H1 (cell line): ENCODE data around the gene SNX7. TPM values are rescaled to one million over a fixed set of nuclear protein-coding genes. Genes with fewer than 3 reads are reported as not detected.

Experiments used
- CTCF ChIA-PET: fragments of 300-600 bp; sonication (Branson Sonifier 250); formaldehyde crosslinking; loops from one replicate; lab custom pipeline; 2021; ENCODE audit not compliant: partially characterized antibody; lab: Charles Lee
- POLR2A ChIA-PET: fragments of 300-600 bp; sonication (Branson Sonifier 250); formaldehyde crosslinking; loops from one replicate; lab custom pipeline; 2021; ENCODE audit warnings: inconsistent platforms; ENCODE audit not compliant: partially characterized antibody; lab: Charles Lee
- DNase-seq, 2 experiments: peaks; one replicate each; pipeline versions ENCODE4 v3.0.0 to v3.0.0-alpha.2; 2010 to 2022; ENCODE audit warnings: low spot score in 2 of 2, low read depth in 1 of 2, mixed read lengths in 1 of 2
- FAIRE-seq: peaks from 2 replicates; lab custom pipeline; 2011; peaks lifted over from hg19 to GRCh38; lab: Jason Lieb, UNC
- H2AFZ ChIP-seq: 2 replicates; pipeline ENCODE4 v1.8.1; 2012; ENCODE audit warnings: low read length, inconsistent platforms
- H2AK5ac ChIP-seq: 2 replicates; pipeline ENCODE4 v1.6.1; 2013; ENCODE audit warnings: low read depth, low read length
- H2BK120ac ChIP-seq: replicated peaks from 2 replicates; pipeline ENCODE3; 2013; ENCODE audit warnings: low read depth, low read length, inconsistent platforms
- H2BK12ac ChIP-seq: 2 replicates; pipeline ENCODE4 v1.6.1; 2013; ENCODE audit warnings: low read depth, low read length
- H2BK15ac ChIP-seq: 2 replicates; pipeline ENCODE4 v1.6.1; 2013; ENCODE audit warnings: low read length
- H2BK20ac ChIP-seq: 2 replicates; pipeline ENCODE4 v1.6.1; 2013; ENCODE audit warnings: low read length
- H2BK5ac ChIP-seq: 2 replicates; pipeline ENCODE4 v1.6.1; 2013; ENCODE audit warnings: low read depth, low read length
- H3K14ac ChIP-seq: 2 replicates; pipeline ENCODE4 v1.6.1; 2013; ENCODE audit warnings: inconsistent platforms; ENCODE audit not compliant: insufficient read length
- H3K18ac ChIP-seq: 2 replicates; pipeline ENCODE4 v1.6.1; 2013; ENCODE audit warnings: low read length; ENCODE audit errors: extremely low read depth
- H3K23ac ChIP-seq: 2 replicates; pipeline ENCODE4 v1.6.1; 2013; ENCODE audit warnings: inconsistent platforms; ENCODE audit not compliant: insufficient read length
- H3K23me2 ChIP-seq: 2 replicates; pipeline ENCODE4 v1.6.1; 2013; ENCODE audit warnings: low read depth, low read length
- H3K27ac ChIP-seq: 2 replicates; pipeline ENCODE4 v1.6.1; 2011; ENCODE audit warnings: low read depth, low read length, inconsistent platforms
- H3K27me3 ChIP-seq, 4 experiments: replicated peaks in 1 of 4; 1 replicate in 1 of 4; 2 replicates in 3 of 4; pipeline versions ENCODE4 v1.6.1 to v1.8.1; 2011 to 2013; ENCODE audit warnings: low read length in 3 of 4, mild to moderate bottlenecking in 3 of 4, inconsistent platforms in 2 of 4, mixed read lengths in 2 of 4, moderate library complexity in 1 of 4; ENCODE audit not compliant: control insufficient read depth in 3 of 4, insufficient read depth in 3 of 4; ENCODE audit errors: extremely low read depth in 1 of 4
- H3K36me3 ChIP-seq, 4 experiments: 2 replicates each; pipeline versions ENCODE4 v1.6.1 to v1.8.1; 2011 to 2013; ENCODE audit warnings: mild to moderate bottlenecking in 4 of 4, low read length in 3 of 4, moderate library complexity in 2 of 4, control low read depth in 1 of 4, inconsistent platforms in 1 of 4; ENCODE audit not compliant: insufficient read depth in 4 of 4, control insufficient read depth in 2 of 4
- H3K4ac ChIP-seq: replicated peaks from 2 replicates; pipeline ENCODE3; 2013; ENCODE audit warnings: low read length, low read depth, mixed read lengths, inconsistent platforms; ENCODE audit not compliant: insufficient read length
- H3K4me1 ChIP-seq, 4 experiments: replicated peaks in 1 of 4; 1 replicate in 1 of 4; 2 replicates in 3 of 4; pipeline versions ENCODE4 v1.6.1 to v1.8.1; 2011 to 2013; ENCODE audit warnings: low read length in 3 of 4, inconsistent platforms in 2 of 4, mixed read lengths in 1 of 4; ENCODE audit not compliant: insufficient read depth in 4 of 4, control insufficient read depth in 3 of 4
- H3K4me2 ChIP-seq, 2 experiments: 2 replicates each; pipeline versions ENCODE4 v1.6.1 to v1.8.1; 2011 to 2013; ENCODE audit warnings: low read depth in 2 of 2, low read length in 2 of 2, control low read depth in 1 of 2, inconsistent platforms in 1 of 2, mild to moderate bottlenecking in 1 of 2; ENCODE audit not compliant: insufficient read depth in 1 of 2
- H3K4me3 ChIP-seq, 4 experiments: fragments of 200-600, 300-600 bp in 1 of 4; sonication (generic), shearing (Covaris generic), sonication (Bioruptor Twin) in 1 of 4; 2 replicates each; pipeline versions ENCODE4 v1.5.1 to v1.8.1; 2011 to 2016; ENCODE audit warnings: low read length in 4 of 4, low read depth in 3 of 4, control low read depth in 2 of 4, inconsistent platforms in 2 of 4, mild to moderate bottlenecking in 2 of 4, mixed read lengths in 1 of 4, moderate library complexity in 1 of 4; ENCODE audit not compliant: insufficient read depth in 2 of 4; ENCODE audit errors: extremely low read depth in 1 of 4
- H3K56ac ChIP-seq: replicated peaks from 2 replicates; pipeline ENCODE3; 2013; ENCODE audit warnings: low read depth, mild to moderate bottlenecking, mixed read lengths, low read length, inconsistent platforms; ENCODE audit not compliant: insufficient read length
- H3K79me1 ChIP-seq: 2 replicates; pipeline ENCODE4 v1.6.1; 2013; ENCODE audit warnings: low read depth, low read length, control low read depth
- H3K79me2 ChIP-seq, 2 experiments: 2 replicates each; pipeline versions ENCODE4 v1.6.1 to v1.8.1; 2012 to 2013; ENCODE audit warnings: low read length in 2 of 2, mild to moderate bottlenecking in 2 of 2, inconsistent platforms in 1 of 2; ENCODE audit not compliant: insufficient read depth in 2 of 2, control insufficient read depth in 1 of 2
- H3K9ac ChIP-seq, 4 experiments: replicated peaks in 1 of 4; 1 replicate in 1 of 4; 2 replicates in 3 of 4; pipeline versions ENCODE4 v1.6.1 to v1.8.1; 2011 to 2013; ENCODE audit warnings: low read depth in 3 of 4, low read length in 3 of 4, control low read depth in 2 of 4, mild to moderate bottlenecking in 2 of 4, moderate library complexity in 2 of 4, inconsistent platforms in 1 of 4; ENCODE audit errors: extremely low read depth in 1 of 4
- H3K9me3 ChIP-seq, 2 experiments: 2 replicates each; pipeline versions ENCODE4 v1.6.1 to v1.8.1; 2012 to 2013; ENCODE audit warnings: mild to moderate bottlenecking in 2 of 2, moderate library complexity in 2 of 2, control low read depth in 1 of 2, inconsistent platforms in 1 of 2, low read depth in 1 of 2, low read length in 1 of 2, mixed read lengths in 1 of 2; ENCODE audit not compliant: insufficient read depth in 2 of 2
- H4K20me1 ChIP-seq, 2 experiments: replicated peaks in 1 of 2; 2 replicates each; pipeline versions ENCODE3 to v1.8.1; 2011 to 2013; ENCODE audit warnings: inconsistent platforms in 2 of 2, low read length in 2 of 2, mild to moderate bottlenecking in 1 of 2; ENCODE audit not compliant: insufficient read depth in 2 of 2, control insufficient read depth in 1 of 2
- H4K5ac ChIP-seq: 2 replicates; pipeline ENCODE4 v1.6.1; 2013; ENCODE audit warnings: low read length, low read depth, mixed read lengths, inconsistent platforms; ENCODE audit not compliant: insufficient read length
- H4K8ac ChIP-seq: 2 replicates; pipeline ENCODE4 v1.8.0; 2013; ENCODE audit warnings: mild to moderate bottlenecking, moderate library complexity, low read length, inconsistent platforms; ENCODE audit not compliant: insufficient read depth; ENCODE audit errors: extremely low read depth
- H4K91ac ChIP-seq: replicated peaks from 2 replicates; pipeline ENCODE3; 2013; ENCODE audit warnings: low read length, mixed read lengths, inconsistent platforms; ENCODE audit not compliant: insufficient read length
- BRCA1 ChIP-seq: IDR thresholded peaks from 2 replicates; pipeline ENCODE4 v1.6.1; 2012; ENCODE audit warnings: low read depth, low read length, improper control_type of control experiment
- EZH2 ChIP-seq: fragments of 200-600 bp; sonication (generic); IDR thresholded peaks from 2 replicates; pipeline ENCODE4 v1.7.1; 2012; ENCODE audit warnings: low read depth, mild to moderate bottlenecking, moderate library complexity, low read length, inconsistent platforms; ENCODE audit not compliant: severe bottlenecking
- FOSL1 ChIP-seq: IDR thresholded peaks from 2 replicates; pipeline ENCODE4 v1.6.1; 2011; ENCODE audit warnings: mild to moderate bottlenecking, low read depth, low read length, moderate library complexity; ENCODE audit not compliant: insufficient read depth
- GABPA ChIP-seq: IDR thresholded peaks from 2 replicates; pipeline ENCODE4 v1.6.1; 2011; ENCODE audit warnings: mild to moderate bottlenecking, low read length, moderate library complexity, borderline replicate concordance; ENCODE audit not compliant: insufficient read depth
- KDM1A ChIP-seq: fragments of 200-600, 300-600 bp; sonication (generic); IDR thresholded peaks from 2 replicates; pipeline ENCODE4 v1.7.1; 2016; ENCODE audit warnings: mild to moderate bottlenecking, low read length, borderline replicate concordance
- NANOG ChIP-seq: IDR thresholded peaks from 2 replicates; pipeline ENCODE4 v1.6.1; 2011; ENCODE audit warnings: low read length, low read depth, mild to moderate bottlenecking, inconsistent platforms; ENCODE audit not compliant: insufficient read depth, poor library complexity, severe bottlenecking
- PHF8 ChIP-seq: fragments of 200-600 bp; sonication (generic); conservative IDR thresholded peaks from 2 replicates; pipeline ENCODE4 v1.7.1; 2012; ENCODE audit warnings: low read depth, mild to moderate bottlenecking, inconsistent platforms, low read length, moderate library complexity
- POLR2A ChIP-seq, 2 experiments: IDR thresholded peaks; 1 replicate in 1 of 2; 2 replicates in 1 of 2; pipeline ENCODE4 v1.6.1; 2011; ENCODE audit warnings: low read depth in 2 of 2, low read length in 2 of 2, mild to moderate bottlenecking in 2 of 2; ENCODE audit errors: control extremely low read depth in 1 of 2
- RBBP5 ChIP-seq: IDR thresholded peaks from 2 replicates; pipeline ENCODE4 v1.7.1; 2012; ENCODE audit warnings: low read depth, mild to moderate bottlenecking, inconsistent platforms, low read length, moderate library complexity, borderline replicate concordance
- SP1 ChIP-seq: IDR thresholded peaks from 2 replicates; pipeline ENCODE4 v1.6.1; 2011; ENCODE audit warnings: low read depth, low read length
- TAF7 ChIP-seq: optimal IDR thresholded peaks from 2 replicates; pipeline ENCODE3; 2011; ENCODE audit warnings: low read depth, mild to moderate bottlenecking, inconsistent platforms, low read length, moderate library complexity, borderline replicate concordance
- WGBS, 2 experiments: shearing (Covaris generic) in 1 of 2; methylation state at CpG; one replicate each; pipeline versions ENCODE4 v1.1.6 to v1.1.7; 2013 to 2015; ENCODE audit warnings: low lambda C conversion rate in 2 of 2, mixed read lengths in 2 of 2, inconsistent platforms in 1 of 2, low coverage in 1 of 2, missing lambda C conversion rate in 1 of 2; ENCODE audit not compliant: insufficient replicate concordance in 2 of 2, insufficient coverage in 1 of 2, insufficient read length in 1 of 2; ENCODE audit errors: extremely low coverage in 1 of 2, missing lambda C conversion rate in 1 of 2; 5-methylcytosine and 5-hydroxymethylcytosine counted together
- polyA plus RNA-seq, 7 experiments: library from polyadenylated mRNA; depleted of rRNA in 3 of 7; stranded (reverse) in 5 of 7; unstranded in 2 of 7; fragments of >200 nt in 5 of 7; fragments of 200-250 nt in 2 of 7; gene quantifications; 1 replicate in 5 of 7; 2 replicates in 1 of 7; 4 replicates in 1 of 7; pipeline versions ENCODE4 v1.2.1 to v1.2.3, GENCODE V29; 2011 to 2013; ENCODE audit warnings: missing spikeins in 2 of 7, mixed read lengths in 2 of 7
- total RNA-seq: library from RNA; stranded (reverse); fragmentation: NEBNext Ultra II Directional; extraction: Animal tissue kit (Norgen Biotek cat#: 25700); gene quantifications from 2 replicates; pipeline ENCODE4 v1.2.1, GENCODE V29; 2021
- TF ChIP-seq, protein P1 (sequence below): IDR thresholded peaks from 2 replicates; pipeline ENCODE4 v1.6.1; 2012; ENCODE audit warnings: inconsistent platforms
- TF ChIP-seq, protein P2 (sequence below): IDR thresholded peaks from 2 replicates; pipeline ENCODE4 v1.6.1; 2011; ENCODE audit warnings: low read depth, mild to moderate bottlenecking, low read length; ENCODE audit not compliant: insufficient read depth

SNX7 gene
- total and polyA plus RNA-seq, 2 of the 8 experiments (the other 6 are each of a cell fraction or from before 2014, with no cell fraction given) = 9.2 to 23.8 TPM

DNA sequence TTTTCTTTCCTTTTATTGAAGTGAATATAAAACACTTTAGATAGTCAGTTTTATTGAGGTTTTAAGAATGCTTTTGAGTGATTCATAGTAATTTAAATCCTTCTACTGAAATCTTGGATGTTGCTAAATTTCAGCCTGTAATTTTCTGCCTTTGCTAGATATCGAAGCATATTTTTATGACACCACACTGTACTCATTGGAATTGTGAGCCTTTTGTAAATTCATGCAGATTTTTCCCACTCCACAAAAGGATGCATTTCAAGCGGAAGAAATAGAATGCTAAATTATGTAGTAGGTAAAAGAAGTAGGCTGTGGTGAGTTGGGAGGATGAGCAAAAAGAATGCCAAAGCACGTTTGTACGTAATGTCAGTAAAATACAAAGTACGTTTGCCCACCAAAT is 13.8 kb downstream of the SNX7 start:
- FAIRE-seq = no peak
- no peaks in the 10 kb centered on the region; a peak in 2 of 4 replicates for H3K9me3 ChIP-seq
- TF ChIP-seq GABPA (no peak), EZH2 (no peak), BRCA1 (no peak), TAF7 (no peak), FOSL1 (no peak), SP1 (no peak), RBBP5 (no peak), PHF8 (no peak), POLR2A (IDR thresholded peaks at IDR 0.05; ENCODE audit: control extremely low read depth in 1 of 2, low read depth in 2 of 2, low read length in 2 of 2) (no peak), NANOG (no peak), KDM1A (no peak)
- TF ChIP-seq, protein P1, sequence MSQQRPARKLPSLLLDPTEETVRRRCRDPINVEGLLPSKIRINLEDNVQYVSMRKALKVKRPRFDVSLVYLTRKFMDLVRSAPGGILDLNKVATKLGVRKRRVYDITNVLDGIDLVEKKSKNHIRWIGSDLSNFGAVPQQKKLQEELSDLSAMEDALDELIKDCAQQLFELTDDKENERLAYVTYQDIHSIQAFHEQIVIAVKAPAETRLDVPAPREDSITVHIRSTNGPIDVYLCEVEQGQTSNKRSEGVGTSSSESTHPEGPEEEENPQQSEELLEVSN = no peak
- TF ChIP-seq, protein P2, sequence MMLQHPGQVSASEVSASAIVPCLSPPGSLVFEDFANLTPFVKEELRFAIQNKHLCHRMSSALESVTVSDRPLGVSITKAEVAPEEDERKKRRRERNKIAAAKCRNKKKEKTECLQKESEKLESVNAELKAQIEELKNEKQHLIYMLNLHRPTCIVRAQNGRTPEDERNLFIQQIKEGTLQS = no peak

More for the DNA sequence above, 13.8 kb downstream of the SNX7 start:
- Histone ChIP-seq H3K18ac (no peak overlapping the region), H4K8ac (no peak overlapping the region), H3K14ac (no peak overlapping the region), H3K23me2 (no peaks in the 10 kb centered on the region), H2BK5ac (no peak overlapping the region), H2BK12ac (no peak overlapping the region), H3K23ac (no peak overlapping the region), H2BK120ac (no peak overlapping the region), H3K4me1 (peaks cover 0 to 3% (median 0%) of the 10 kb centered on the region in 4 experiments; a peak in 2 of 7 replicates), H3K79me1 (no peaks in the 10 kb centered on the region), H3K4ac (no peak overlapping the region), H3K9ac (no peak overlapping the region), H4K20me1 (no peaks in the 10 kb centered on the region), H3K36me3 (no peaks in the 10 kb centered on the region), H3K27ac (no peak overlapping the region), H2BK20ac (no peak overlapping the region), H3K4me2 (no peak overlapping the region), H2AK5ac (no peak overlapping the region), H4K5ac (no peak overlapping the region), H2AFZ (no peak overlapping the region), H3K27me3 (no peaks in the 10 kb centered on the region), H2BK15ac (no peak overlapping the region), H3K56ac (no peak overlapping the region), H4K91ac (no peak overlapping the region), H3K4me3 (no peak overlapping the region), H3K79me2 (no peaks in the 10 kb centered on the region; a peak in 2 of 4 replicates)
- DNase-seq = no peak
- whole genome bisulfite sequencing, 2 experiments = 87% methylated on average over 5 of the region's 5 CpGs; no CpG with 5 or more reads in 1 of the 2 experiments
- CTCF ChIA-PET = no interaction called here
- POLR2A ChIA-PET = no interaction called here
